Nucleus accumbens (tissue), 56 donors: ENCODE data around the gene RPL13.

Experiments
- DNase-seq, 56 donors: peaks; one replicate each; lab custom pipeline; 2025; lab: John Stamatoyannopoulos, UW

RPL13 gene

GRCh38 chr16:89595330-89596060 lies 35.0 kb downstream of the RPL13 start:
- no peak for DNase-seq

- DNase-seq: no peak
Observed at GRCh38 chr16:89596061-89596689, 35.7 kb downstream of the RPL13 start.

- DNase-seq: no peak
Observed at GRCh38 chr16:89596957-89597649, 36.6 kb downstream of the RPL13 start.

GRCh38 chr16:89598199-89598598 lies 37.7 kb downstream of the RPL13 start:
- no peak for DNase-seq

GRCh38 chr16:89599451-89599858 lies 39.0 kb downstream of the RPL13 start:
- peak in 1 of 56 donors; percentile 33 for DNase-seq

GRCh38 chr16:89599902-89600301 lies 39.4 kb downstream of the RPL13 start:
- DNase-seq: no peak

GRCh38 chr16:89600427-89600826 lies 39.9 kb downstream of the RPL13 start:
- DNase-seq: no peak

- no peak for DNase-seq
Observed at GRCh38 chr16:89600956-89601355, 40.5 kb downstream of the RPL13 start.

GRCh38 chr16:89601906-89602272 lies 41.4 kb downstream of the RPL13 start:
- no peak for DNase-seq

GRCh38 chr16:89602273-89602951 lies 41.9 kb downstream of the RPL13 start:
- DNase-seq: peak in 34 of 56 donors; percentile 6 to 76 (median 40)

- DNase-seq: no peak
Observed at GRCh38 chr16:89602952-89603590, 42.6 kb downstream of the RPL13 start.

- DNase-seq: no peak
Observed at GRCh38 chr16:89604764-89605163, 44.3 kb downstream of the RPL13 start.

- DNase-seq: peak in 15 of 56 donors; percentile 7 to 56 (median 21)
Observed at GRCh38 chr16:89605186-89605970, 44.9 kb downstream of the RPL13 start.

GRCh38 chr16:89606006-89606405 lies 45.5 kb downstream of the RPL13 start:
- DNase-seq: no peak

- no peak for DNase-seq
Observed at GRCh38 chr16:89607453-89607852, 47.0 kb downstream of the RPL13 start.

GRCh38 chr16:89607937-89608740 lies 47.7 kb downstream of the RPL13 start:
- no peak for DNase-seq

GRCh38 chr16:89610108-89610453 lies 49.6 kb downstream of the RPL13 start:
- no peak for DNase-seq

- DNase-seq: no peak
Observed at GRCh38 chr16:89612415-89613166, 52.1 kb downstream of the RPL13 start.
